A673 (cell line): ENCODE data around the gene PTPRR.

Experiments used
- CTCF ChIP-seq: fragments of 300-800, 200-600 bp; sonication (generic); conservative IDR thresholded peaks from 2 replicates; pipeline ENCODE4 v1.5.1; 2017; ENCODE audit warnings: low read depth, mild to moderate bottlenecking, antibody characterized with exemption, low read length, moderate library complexity, mixed read lengths
- EZH2 ChIP-seq: fragments of 200-600 bp; sonication (generic); IDR thresholded peaks from 2 replicates; pipeline ENCODE4 v1.6.1; 2017; ENCODE audit warnings: borderline replicate concordance, low read depth, mild to moderate bottlenecking, mixed read lengths, antibody characterized with exemption, low read length; ENCODE audit not compliant: poor library complexity, severe bottlenecking

GRCh38 chr12:70719672-70720420, 200.7 kb downstream of the PTPRR start:
- peak; percentile 97 for TF ChIP-seq CTCF
- TF ChIP-seq EZH2, result no peak
